ENCODE results near the gene WFDC8. TPM values are rescaled to one million over a fixed set of nuclear protein-coding genes. Genes with fewer than 3 reads are reported as not detected.

The WFDC8 gene
- total and polyA plus RNA-seq, 9 donors: 0.23 TPM; not detected in 8

- intact Hi-C loops (cut with DNase I): no loop called here
Measured at GRCh38 chr20:45548410-45548809, 30.7 kb downstream of the WFDC8 start.

DNA sequence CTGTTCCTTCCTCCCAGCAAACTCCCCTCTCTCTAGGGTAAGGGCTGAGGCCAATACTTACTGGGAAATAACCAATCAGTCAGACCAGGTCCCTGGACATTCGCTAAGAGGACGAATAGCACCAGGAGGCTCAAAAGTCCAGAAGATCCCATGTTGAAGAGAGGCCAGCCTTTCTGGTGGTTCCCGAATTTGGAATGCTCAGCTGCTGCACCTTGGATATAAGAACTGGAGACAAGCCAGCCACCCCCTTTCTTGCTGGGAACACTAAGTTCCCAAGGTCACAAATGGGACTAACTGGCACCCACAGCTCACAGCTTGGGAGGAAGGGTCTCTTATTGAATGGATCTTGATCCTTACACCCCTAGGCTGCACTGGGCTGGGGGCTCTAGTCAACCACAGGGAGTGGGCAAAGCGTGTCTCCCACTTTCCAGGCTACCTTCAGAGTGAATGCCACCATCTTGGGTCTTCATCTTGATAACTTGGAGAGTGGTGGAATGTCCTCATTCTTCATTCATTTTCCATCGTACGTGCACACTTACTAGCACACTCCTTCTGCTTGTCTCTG, 31.8 kb downstream of the WFDC8 start, which contains the start of gene EPPIN:
Gene EPPIN (minus strand): TSS at position 196 of the 565 bp plus-strand sequence. CDS start 44 bp downstream, at position 152.
- Histone ChIP-seq H3K4me1 (ENCODE audit: insufficient read depth) (no peaks in the 10 kb centered on the region), H3K27ac (no peak within 1 kb of the TSS), H3K4me3 (no peak within 1 kb of the TSS), H3K27me3 (no peaks in the 10 kb centered on the region), H3K36me3 (no peaks in the 10 kb centered on the region), H3K9me3 (no peaks in the 10 kb centered on the region)
- TF ChIP-seq EP300 (IDR thresholded peaks at IDR 0.05) (no peak), POLR2A (IDR thresholded peaks at IDR 0.05) (no peak)
- TF ChIP-seq, protein P1, sequence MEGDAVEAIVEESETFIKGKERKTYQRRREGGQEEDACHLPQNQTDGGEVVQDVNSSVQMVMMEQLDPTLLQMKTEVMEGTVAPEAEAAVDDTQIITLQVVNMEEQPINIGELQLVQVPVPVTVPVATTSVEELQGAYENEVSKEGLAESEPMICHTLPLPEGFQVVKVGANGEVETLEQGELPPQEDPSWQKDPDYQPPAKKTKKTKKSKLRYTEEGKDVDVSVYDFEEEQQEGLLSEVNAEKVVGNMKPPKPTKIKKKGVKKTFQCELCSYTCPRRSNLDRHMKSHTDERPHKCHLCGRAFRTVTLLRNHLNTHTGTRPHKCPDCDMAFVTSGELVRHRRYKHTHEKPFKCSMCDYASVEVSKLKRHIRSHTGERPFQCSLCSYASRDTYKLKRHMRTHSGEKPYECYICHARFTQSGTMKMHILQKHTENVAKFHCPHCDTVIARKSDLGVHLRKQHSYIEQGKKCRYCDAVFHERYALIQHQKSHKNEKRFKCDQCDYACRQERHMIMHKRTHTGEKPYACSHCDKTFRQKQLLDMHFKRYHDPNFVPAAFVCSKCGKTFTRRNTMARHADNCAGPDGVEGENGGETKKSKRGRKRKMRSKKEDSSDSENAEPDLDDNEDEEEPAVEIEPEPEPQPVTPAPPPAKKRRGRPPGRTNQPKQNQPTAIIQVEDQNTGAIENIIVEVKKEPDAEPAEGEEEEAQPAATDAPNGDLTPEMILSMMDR (IDR thresholded peaks at IDR 0.05): no peak
- 69 to 81% (median 70%) methylated on average over 6 of the region's 6 CpGs for WGBS, 3 donors
- intact Hi-C loops (cut with DNase I): no loop called here
- DNase-seq: no peak

More at GRCh38 chr20:45548410-45548809, 30.7 kb downstream of the WFDC8 start:
- TF ChIP-seq POLR2A (IDR thresholded peaks at IDR 0.05): no peak
- Histone ChIP-seq H3K36me3 (no peaks in the 10 kb centered on the region), H3K4me1 (ENCODE audit: insufficient read depth) (no peaks in the 10 kb centered on the region), H3K27me3 (no peaks in the 10 kb centered on the region), H3K4me3 (no peak overlapping the region), H3K9me3 (no peaks in the 10 kb centered on the region), H3K27ac (no peak overlapping the region)
- WGBS, 3 donors: 79 to 90% (median 89%) methylated on average over 7 of the region's 7 CpGs
- no peak for DNase-seq

DNA sequence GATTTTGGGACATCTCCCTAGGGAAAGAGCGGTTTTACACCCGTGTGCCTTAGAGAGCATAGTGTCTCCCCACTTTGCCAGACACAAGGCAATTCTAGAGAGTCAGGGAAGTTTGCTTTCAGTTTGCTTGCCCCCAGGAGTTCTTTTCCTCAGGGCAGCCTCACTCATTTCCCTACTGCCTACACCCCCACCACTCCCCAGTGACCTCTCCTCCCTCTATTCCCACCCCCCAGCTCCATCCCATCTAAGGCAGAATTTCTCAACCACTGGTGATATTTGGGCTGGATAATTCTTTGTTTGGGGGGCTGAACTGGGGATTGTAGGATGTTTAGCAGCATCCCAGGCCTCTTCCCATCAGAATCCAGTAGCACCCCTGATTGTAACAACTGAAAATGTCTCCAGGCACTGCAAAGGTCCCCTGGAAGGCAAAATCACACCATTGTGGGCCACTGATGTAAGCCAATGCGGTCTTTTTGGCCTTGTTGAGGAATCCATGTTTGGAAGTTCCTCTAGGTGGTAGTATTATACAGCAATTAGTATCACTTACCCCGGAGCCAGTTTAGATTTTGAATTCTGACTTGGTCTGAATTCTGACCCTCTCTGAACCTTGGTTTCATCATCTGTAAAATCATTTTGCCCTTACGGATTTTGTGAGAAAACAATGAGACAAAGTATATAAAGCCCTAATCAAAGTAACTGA, 33.2 kb downstream of the WFDC8 start:
- Histone ChIP-seq H3K9me3 (no peaks in the 10 kb centered on the region), H3K4me1 (ENCODE audit: insufficient read depth) (no peaks in the 10 kb centered on the region), H3K27ac (no peak overlapping the region), H3K4me3 (no peak overlapping the region), H3K36me3 (no peaks in the 10 kb centered on the region), H3K27me3 (no peaks in the 10 kb centered on the region)
- no peak for TF ChIP-seq EP300 (IDR thresholded peaks at IDR 0.05)
- TF ChIP-seq POLR2A (IDR thresholded peaks at IDR 0.05): no peak
- TF ChIP-seq, protein P1 (IDR thresholded peaks at IDR 0.05): no peak
- no peak for DNase-seq
- intact Hi-C loops (cut with DNase I): no loop called here
- 3 to 19% (median 17%) methylated on average over 5 of the region's 5 CpGs for WGBS, 3 donors

DNA sequence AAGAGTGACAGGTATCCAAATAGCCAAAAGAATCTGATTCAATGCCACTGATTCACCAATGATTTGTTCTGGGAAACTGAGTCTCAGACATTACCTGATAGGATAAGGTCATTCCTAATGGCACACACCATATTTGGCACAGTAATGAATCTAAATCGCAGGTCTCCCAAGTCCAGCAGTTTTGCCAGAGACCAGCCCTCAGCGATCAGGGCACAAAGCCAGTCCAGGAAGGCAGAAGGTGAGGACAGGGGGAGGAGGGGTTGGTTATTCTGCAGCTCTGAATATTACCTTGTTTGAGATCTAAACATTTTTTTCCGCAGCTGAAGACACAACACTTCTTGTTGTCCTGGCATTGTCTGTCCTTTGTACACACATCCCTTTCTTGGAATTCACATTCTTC, 33.7 kb downstream of the WFDC8 start:
- 61 to 73% (median 61%) methylated on average over 3 of the region's 3 CpGs for WGBS, 3 donors
- intact Hi-C loops (cut with DNase I): no loop called here
- Histone ChIP-seq H3K4me3 (no peak overlapping the region), H3K27me3 (no peaks in the 10 kb centered on the region), H3K36me3 (no peaks in the 10 kb centered on the region), H3K4me1 (ENCODE audit: insufficient read depth) (no peaks in the 10 kb centered on the region), H3K9me3 (no peaks in the 10 kb centered on the region), H3K27ac (no peak overlapping the region)
- TF ChIP-seq, protein P1 (IDR thresholded peaks at IDR 0.05): no peak
- TF ChIP-seq EP300 (IDR thresholded peaks at IDR 0.05) (no peak), POLR2A (IDR thresholded peaks at IDR 0.05) (no peak)
- DNase-seq: no peak

GRCh38 chr20:45539382-45539781, 39.7 kb downstream of the WFDC8 start, which contains the start of gene WFDC6:
Gene WFDC6 (minus strand): TSS chr20:45539482. CDS start chr20:45539407, 75 bp downstream.
- H3K4me3 ChIP-seq: no peak within 1 kb of the TSS
- TF ChIP-seq POLR2A (IDR thresholded peaks at IDR 0.05) (no peak), EP300 (IDR thresholded peaks at IDR 0.05) (no peak)
- TF ChIP-seq, protein P1 (IDR thresholded peaks at IDR 0.05): no peak
- no peaks in the 10 kb centered on the region for H3K4me1 ChIP-seq (ENCODE audit: insufficient read depth)
- no peak for DNase-seq
- intact Hi-C loops (cut with DNase I): no loop called here
- 74 to 89% (median 79%) methylated on average over 2 of the region's 2 CpGs for WGBS, 3 donors
- H3K9me3 ChIP-seq: no peaks in the 10 kb centered on the region
- H3K36me3 ChIP-seq: no peaks in the 10 kb centered on the region
- no peak within 1 kb of the TSS for H3K27ac ChIP-seq
- no peaks in the 10 kb centered on the region for H3K27me3 ChIP-seq

All from ovary (tissue), 9 donors.